Spleen (tissue), 7 donors: ENCODE results near the gene ZFAND2A.

ENCODE experiments used
- POLR2A ChIP-seq, 3 donors: fragments of 450-650 bp; IDR thresholded peaks; one replicate each; pipeline ENCODE4 v1.5.1; 2017; ENCODE audit warnings: antibody characterized with exemption in 3 of 3, mild to moderate bottlenecking in 1 of 3
- POLR2AphosphoS5 ChIP-seq, 3 donors: sonication (generic); formaldehyde crosslinking; IDR thresholded peaks; one replicate each; pipeline ENCODE4 v1.5.1; 2017; ENCODE audit warnings: antibody characterized with exemption in 3 of 3
- TF ChIP-seq, protein P1 (sequence below), 11 experiments: fragments of 200-600 bp in 7 of 11; fragments of 450-650 bp in 4 of 11; sonication (generic) in 4 of 11; IDR thresholded peaks in 8 of 11; conservative IDR thresholded peaks in 3 of 11; 1 replicate in 7 of 11; 2 replicates in 4 of 11; pipeline versions ENCODE4 v1.4.0 to v1.8.0; 2016 to 2021; ENCODE audit warnings: antibody characterized with exemption in 11 of 11, inconsistent platforms in 4 of 11, mild to moderate bottlenecking in 1 of 11
- donor health status: DM: no; HTN: no; CAD: no; lungs with moderate emphysema.
- donor health status: DM: no; HTN: no; CAD: no.
- donor health status: DM: no; HTN: no; CAD: no.

DNA sequence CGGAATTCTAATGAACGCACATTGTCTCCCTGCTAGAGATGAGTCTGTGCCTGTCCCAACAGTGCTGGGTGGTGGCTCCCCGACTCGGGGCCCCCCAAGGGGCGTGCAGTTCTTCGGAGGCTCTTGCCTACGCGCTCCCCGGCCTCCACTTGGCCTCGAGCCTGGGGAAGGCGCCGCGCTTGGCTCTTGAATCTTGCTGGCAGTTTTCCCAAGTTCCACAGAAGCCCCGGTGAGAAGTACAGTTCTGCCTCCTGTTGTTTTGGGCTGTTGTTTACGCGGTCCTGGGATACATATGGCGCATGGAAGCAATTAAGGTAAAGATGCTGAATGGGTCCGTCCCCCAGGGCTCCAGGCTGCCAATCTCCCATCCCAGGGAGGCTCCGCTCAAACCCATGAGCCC, 40.0 kb upstream of the ZFAND2A start:
- TF ChIP-seq, protein P1, sequence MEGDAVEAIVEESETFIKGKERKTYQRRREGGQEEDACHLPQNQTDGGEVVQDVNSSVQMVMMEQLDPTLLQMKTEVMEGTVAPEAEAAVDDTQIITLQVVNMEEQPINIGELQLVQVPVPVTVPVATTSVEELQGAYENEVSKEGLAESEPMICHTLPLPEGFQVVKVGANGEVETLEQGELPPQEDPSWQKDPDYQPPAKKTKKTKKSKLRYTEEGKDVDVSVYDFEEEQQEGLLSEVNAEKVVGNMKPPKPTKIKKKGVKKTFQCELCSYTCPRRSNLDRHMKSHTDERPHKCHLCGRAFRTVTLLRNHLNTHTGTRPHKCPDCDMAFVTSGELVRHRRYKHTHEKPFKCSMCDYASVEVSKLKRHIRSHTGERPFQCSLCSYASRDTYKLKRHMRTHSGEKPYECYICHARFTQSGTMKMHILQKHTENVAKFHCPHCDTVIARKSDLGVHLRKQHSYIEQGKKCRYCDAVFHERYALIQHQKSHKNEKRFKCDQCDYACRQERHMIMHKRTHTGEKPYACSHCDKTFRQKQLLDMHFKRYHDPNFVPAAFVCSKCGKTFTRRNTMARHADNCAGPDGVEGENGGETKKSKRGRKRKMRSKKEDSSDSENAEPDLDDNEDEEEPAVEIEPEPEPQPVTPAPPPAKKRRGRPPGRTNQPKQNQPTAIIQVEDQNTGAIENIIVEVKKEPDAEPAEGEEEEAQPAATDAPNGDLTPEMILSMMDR (IDR thresholded peaks at IDR 0.05 in 8 of 11, conservative IDR thresholded peaks at IDR 0.05 in 3 of 11), result no peak
- TF ChIP-seq POLR2A (IDR thresholded peaks at IDR 0.05) (no peak), POLR2AphosphoS5 (IDR thresholded peaks at IDR 0.05) (no peak)
